GM21528 (cell line): Measurements from ENCODE around the gene CAPG.
"Not testable (repeated sequence)": the region's sequence is repeated elsewhere in the genome, so short reads cannot be mapped to it uniquely, and the experiment has no call there.

Source experiments
- ATAC-seq: cut with Tn5 transposase; IDR thresholded peaks from one replicate; pipeline ENCODE4 v1.9.1; 2021; ENCODE audit warnings: mild to moderate bottlenecking, moderate library complexity; ENCODE audit not compliant: unreplicated experiment, low FRiP score

CAPG gene, protein sequence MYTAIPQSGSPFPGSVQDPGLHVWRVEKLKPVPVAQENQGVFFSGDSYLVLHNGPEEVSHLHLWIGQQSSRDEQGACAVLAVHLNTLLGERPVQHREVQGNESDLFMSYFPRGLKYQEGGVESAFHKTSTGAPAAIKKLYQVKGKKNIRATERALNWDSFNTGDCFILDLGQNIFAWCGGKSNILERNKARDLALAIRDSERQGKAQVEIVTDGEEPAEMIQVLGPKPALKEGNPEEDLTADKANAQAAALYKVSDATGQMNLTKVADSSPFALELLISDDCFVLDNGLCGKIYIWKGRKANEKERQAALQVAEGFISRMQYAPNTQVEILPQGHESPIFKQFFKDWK

DNA sequence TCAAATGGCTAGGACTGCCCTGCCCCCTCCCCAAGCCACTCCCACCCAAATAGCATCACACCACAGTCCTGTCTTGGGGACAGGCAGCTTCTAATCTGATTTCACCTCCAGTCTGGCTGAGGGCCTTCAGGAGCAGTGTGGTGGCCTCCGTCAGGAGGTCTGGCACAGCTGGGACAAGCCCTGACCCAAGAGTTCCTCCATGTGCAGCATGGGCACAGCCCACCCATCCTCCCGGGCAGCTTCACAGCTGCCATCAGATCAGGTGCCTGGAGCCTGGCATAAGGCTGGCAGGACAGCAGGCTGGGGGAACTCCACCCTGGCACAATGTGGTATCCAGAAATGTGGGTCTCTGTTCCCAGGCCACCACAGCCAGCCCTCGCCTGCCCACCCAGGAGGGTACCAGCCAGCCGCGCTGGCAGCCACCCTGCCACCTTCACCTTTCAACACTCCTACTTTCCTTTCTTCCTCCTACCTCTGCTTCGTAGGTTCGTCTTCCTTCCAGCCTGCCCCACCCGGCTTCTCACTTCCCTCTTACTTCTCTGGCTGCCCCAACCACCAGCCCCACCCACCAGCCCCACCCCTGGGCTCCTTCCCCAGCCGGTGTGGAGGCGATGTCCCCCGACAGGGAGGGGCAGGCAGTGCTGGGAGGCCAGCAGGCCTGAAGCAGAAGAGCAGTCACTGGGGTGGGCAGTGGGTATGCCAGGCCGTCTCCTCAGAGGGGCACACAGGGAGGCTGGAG, at the start of gene CAPG:
Gene CAPG (minus strand): TSS at position 522 of the 739 bp plus-strand sequence. CDS start 8,221 bp downstream, outside the sequence.
- ATAC-seq = peak; percentile 64

DNA sequence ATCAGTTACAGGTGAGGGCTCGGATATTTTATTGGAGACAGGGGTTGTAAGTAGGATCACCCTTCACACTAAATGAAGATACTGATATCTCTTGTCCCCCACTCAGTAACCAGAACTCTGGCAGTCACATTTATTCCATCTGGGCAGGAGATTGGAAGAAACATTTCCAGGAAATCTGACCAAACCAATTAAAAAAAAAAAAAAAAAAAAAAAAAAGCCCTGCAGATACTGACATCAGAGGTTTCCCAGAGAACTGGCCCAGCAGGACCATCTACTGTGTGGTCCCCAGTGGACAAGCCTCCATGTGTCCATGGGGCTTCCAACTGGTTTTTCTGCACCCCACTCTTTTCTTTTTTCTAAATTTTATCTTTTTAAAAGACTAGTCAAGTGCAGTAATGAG, 49.6 kb upstream of the CAPG start:
- ATAC-seq = no peak

DNA sequence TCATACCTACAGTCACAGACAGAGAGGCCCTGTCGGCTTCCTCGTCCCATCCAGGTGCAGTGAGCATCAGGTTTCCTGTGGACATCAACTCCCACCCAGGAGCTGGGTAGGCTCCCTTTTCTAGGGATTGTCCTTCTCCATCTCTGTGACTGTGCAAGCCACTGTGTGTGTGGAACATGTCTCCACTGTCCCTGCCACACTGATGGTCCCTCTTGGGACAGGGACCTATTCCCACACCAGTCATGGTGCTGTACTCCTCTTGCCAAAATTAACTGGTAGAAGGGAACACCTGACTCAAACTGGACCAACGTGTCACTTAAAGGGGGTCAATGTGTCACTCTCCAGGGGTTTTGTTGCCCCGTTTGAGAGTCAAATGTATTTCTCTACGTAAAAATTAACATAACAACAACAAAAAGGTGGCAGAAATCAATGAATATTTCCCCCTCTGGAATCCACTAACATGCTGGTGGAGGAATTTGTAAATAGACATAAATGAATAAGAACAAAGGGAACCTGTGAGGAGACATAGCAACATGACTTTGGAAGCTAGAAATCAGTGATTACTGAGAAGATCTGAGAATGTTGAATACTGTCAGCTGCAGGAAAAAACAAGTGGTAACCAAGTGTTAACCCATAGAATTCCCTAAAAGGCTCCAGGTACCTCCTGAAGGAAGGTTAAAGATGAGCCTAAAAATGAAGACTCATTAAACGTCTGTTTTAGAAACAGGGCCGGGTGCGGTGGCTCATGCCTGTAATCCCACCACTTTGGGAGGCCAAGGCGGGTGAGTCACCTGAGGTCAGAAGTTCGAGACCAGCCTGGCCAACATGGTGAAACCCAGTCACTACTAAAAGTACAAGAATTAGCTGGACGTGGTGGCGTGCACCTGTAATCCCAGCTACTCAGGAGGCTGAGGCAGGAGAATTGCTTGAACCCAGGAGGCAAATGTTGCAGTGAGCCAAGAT, 48.7 kb upstream of the CAPG start:
- ATAC-seq = no peak

DNA sequence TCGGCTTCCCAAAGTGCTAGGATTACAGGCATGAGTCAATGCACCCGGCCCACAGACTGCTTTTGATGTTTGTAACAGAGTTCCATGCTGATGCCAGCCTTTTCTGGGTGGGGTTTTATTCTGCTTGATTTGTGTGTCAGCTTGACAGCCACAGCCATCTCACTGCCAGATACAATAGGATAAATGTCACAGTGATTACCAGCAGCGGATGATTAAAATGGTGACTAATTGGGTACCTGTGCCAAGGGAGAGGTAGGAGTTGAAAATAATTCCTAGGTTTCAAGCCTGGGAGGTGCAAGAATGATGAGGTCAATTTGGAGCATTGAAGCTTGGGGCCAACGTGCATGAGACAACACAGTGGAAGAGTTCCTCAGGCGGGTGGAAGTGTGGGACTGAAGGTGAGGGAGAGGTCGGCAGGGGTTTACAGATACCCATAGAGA, 47.7 kb upstream of the CAPG start:
- ATAC-seq = no peak

DNA sequence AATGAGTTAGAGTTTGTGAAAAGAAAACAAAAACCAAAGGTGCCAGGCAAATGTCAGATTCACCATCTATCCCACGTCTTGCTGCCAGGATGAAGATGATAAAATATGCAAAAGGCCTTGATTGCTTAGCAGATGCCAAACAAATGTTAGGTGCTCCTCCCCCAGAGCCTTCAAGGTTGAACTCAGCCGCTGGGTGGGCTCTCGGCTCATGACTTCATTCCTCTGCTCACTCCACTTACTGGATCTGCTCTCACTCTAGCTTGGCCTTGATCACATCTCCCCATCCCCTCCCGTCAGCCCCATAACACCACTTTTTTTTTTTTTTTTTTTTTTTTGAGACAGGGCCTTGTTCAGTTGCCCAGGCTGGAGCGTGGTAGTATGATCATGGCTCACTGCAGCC, 46.9 kb upstream of the CAPG start:
- no peak for ATAC-seq

DNA sequence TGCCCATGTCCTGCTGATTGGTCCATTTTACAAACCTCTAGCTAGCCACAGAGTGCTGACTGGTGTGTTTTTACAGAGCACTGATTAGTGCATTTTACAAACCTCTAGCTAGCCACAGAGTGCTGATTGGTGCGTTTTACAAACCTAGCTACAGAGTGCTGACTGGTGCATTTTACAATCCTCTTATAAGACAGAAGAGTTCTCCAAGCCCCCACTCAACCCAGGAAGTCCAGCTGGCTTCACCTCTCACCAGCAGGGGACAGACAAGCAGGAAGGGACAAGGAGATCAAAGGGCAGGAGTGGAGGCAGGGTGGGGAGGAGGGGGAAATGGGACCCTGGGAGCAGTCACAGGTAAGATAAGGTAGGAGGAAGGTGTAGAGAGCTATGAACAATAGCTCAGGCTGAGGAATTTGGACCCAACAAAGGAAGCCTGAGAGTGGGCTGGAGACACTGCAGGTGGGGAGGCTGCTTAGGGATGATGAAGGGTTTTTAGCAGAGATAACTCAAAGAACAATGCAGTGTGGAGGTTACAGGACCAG, 45.5 kb upstream of the CAPG start:
- ATAC-seq = no peak

DNA sequence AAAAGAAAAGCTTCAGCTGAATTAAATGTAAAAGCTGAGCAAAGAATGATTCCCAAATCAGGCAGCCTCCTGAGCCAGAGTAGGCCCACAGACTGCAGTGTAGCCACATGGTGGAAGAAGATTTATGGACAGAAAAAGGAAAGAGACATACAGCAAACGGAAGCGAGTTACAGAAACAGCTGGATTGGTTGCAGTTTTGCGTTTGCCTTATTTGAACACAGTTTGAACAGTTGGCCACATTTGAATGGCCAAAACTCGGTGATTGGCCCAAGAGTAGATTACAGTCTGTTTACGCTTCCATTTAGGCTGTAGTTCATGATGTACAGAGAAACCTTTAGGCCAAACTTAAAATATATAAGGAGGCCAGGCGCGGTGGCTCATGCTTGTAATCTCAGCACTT, 43.4 kb upstream of the CAPG start:
- no peak for ATAC-seq

DNA sequence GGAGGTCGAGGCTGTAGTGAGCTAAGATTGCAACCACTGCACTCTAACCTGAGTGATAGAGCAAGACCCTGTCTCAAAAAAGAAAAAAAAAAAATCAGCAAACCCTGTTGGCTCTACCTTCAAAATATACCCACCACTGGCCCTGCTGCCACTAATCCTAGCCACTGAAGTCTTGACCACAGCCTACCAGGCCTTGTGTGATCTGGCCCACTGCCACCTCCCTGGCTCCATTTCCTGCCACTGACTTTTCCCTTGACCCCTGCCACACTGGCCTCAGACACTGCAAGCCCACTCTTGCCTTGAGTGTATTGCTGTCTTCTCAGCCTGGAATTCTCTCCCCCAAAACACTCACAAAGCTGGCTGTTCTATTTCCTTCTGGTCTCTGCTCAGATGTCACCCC, 42.1 kb upstream of the CAPG start:
- ATAC-seq = no peak

DNA sequence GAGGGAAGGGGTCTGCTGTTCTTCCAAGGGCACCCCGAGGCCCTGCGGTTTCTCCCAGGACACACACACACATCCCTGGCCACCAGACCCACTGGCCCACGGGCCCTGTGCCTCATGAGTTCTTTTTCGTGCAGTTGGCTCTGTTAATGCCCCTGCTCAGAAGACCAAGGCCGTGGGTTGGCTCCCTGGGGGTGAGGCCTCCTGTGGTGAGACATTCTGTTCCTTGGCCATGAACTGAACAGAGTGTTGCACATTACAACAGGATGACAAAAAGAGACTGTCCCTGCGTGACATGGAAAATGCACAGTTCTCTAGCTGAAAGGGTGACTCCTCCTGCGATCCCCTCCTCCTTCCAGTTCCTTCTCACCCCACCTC, 39.0 kb upstream of the CAPG start:
- ATAC-seq = no peak

DNA sequence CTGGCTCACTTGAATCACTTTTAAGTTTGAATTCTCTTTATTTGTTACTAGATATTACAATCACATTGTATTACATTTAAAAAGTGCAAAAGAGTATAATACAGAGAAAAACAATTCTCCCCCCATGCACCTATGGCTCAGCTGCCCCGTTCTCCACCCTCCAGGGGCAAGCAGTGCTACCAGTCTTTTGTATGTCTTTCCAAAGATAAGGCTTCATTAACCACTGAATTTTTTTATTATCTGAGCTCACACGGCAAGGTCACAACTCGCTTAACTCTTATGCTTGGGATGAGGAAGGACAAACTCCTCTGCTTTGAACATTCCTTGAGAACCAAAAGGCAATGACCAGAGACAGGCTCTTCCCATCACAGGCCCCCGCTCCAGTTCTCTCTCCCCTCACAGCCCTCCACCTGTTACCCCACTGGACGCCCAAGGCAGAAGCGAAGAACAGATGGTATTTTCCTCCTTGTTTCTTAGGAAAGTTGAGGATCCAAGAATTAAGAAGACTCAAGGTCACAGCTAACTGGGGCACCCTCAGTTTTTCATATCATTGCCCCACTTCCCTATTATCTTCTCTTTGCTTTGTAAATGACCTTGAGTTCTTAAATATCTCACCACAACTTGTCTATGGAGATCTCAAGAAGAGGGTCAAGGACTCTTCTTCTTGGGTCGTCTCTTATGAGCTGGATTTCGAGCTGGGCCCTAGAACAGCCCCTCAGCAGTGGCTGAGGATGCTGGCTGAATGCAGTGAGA, 38.5 kb upstream of the CAPG start:
- ATAC-seq = no peak

DNA sequence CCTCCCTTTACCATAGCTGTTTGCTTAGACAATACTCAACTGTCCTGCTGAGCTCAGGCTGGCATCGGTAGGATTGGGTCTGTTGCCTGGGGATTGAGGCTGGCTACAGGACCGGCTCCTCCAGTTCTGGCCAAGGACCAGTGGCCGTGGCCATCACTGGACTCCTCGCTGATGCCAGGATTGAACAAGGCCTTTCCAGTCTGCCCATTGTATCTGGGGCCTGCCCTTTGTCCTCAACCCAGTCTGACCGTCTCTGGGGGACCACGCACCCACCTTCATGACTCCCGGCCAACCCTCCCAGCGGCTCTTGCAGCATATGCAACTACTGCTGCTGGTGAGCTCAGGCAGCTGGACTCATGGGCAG, 37.0 kb upstream of the CAPG start:
- no peak for ATAC-seq

DNA sequence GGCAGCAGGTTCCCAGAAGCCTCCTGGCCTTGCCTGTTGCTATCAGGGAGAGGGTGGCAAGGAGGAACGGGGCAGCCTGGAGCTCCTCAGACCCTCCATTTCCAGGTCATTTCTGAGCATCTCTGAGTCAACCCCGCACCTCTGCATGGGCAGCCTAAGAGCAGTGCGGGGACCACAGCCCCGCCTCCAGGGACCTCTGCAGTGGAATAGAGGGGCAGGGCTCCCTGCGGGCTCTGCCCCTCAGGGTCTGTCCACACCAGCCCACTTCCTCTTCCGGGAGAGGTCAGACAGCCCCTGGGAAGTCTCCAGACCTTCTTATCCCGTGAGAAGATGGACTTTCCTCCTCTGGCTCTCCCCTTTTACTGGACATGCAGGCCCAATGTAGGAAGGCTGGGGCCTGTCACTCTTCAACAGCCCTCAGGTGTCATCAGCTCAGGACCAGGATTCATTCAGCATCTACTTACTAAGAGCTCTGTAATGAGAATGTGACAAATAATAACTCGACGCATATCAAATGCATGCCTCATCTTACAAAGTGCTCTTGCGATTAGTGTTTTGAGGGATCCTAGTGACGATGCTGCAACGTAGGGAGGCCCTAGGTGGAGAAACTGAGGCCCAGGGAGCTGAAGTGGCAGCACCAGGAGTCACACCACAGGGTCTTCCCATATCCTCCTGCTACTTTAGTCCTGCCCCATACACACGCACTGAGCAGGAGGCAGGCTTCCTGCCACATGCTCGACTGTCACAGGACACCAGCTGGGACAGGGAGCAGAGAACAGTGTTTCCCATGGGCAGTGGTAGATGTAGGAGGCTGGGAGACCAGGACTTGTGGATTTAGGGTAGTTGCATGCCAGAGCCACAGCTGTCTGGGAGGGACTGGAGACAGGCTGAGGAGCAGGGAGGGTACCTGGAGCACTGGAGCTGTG, 36.4 kb upstream of the CAPG start:
- no peak for ATAC-seq

DNA sequence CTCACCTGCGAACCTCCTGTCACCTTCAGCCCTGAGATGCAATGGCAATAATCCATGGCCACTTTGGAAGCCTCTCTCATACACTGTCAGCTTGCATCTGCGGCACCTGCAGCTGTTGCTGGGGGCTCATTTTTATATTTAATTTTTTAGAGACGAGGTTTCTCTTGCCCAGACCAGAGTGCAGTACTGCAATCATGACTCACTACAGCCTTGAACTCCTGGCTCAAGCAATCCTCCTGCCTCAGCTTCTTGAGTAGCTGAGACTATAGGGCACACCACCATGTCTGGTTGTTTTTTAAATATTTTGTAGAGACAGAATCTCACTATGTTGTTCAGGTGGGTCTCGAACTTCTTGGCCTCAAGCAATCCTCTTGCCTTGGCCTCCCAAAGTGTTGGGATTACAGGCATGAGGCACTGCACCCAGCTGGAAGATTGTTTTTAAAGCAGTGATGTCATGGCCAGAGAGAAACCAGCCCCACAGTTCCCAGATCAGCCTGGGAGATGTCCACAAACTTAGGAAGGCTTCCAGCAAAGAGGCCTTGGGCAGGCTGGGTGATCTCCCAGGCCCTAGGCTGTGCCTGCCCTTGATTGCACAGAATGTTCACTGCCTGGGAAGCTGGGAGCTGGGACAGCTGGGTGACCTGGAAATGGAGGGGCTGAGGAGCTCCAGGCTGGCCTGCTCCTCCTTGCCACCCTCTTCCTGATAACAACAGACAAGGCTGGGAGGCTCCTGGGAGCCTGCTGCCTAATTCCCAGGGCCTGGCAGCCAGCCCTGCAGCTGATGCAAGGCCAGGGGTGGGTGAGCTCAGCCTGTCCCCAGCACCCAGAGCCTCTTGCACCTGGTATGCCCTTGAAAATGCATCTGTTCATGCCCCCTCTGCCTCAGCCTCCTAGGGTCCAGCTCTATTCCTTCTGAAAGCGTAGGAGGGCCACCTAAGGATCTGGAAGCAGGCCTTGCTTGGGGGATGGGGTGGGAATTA, 35.4 kb upstream of the CAPG start:
- no peak for ATAC-seq

DNA sequence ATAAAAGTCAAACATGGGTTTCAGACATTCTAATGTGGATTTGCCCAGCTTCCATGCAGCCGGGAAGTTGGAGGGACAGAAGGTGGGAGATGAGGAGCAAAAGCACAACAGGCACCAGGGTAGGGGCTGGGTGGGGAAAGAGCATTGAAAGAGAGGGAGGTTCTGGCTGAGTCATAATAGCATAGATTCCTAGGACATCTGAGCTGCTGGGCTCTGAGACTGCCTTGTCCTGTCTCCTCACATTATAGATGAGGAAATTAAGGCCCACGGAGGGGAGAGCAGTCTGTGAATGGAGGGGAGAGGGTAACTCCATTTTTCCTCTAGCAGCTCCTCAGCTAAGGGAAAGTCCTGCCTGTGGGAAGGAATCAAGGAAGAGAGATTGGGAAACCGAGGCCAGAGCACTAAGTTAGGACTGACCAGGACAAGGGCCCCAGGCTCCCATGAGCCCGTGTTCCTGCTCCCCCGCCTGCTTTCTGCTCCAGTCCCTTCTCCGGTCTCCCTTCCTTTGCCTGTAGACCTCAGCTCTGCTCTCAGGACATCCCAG, 34.5 kb upstream of the CAPG start:
- no peak for ATAC-seq

DNA sequence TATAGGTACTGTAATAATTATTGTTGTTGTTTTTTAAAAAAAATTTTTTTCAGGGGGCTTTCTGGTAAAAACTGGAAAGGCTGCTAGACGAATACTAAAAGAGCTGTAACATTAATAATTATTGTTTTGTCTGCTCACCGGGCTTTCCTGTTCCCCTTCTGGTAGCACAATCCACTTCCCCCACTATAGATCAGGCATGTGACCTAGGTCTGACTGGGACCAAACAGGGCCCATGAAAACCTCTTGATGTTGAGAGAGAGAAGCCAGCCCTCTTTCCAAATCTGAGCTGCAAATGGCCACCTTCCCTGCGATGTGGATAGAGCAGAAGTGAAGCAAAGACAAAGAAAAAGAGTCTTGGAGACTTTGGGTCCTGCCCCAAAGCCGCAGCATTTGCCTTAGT, 31.7 kb upstream of the CAPG start:
- no peak for ATAC-seq

DNA sequence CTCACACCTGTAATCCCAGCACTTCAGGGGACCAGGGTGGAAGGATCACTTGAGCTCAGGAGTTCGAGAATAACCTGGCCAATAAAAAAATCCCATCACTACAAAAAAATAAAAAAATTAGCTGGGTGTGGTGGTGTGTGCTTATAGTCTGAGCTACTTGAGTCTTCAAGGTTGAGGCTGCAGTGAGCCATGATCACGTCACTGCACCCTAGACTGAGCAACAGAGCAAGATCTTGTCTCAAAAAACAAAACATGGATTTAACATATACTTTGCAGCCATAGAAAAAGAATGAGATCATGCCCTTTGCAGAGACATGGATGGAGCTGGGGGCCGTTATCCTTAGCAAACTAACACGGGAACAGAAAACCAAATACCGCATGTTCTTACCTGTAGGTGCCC, 30.6 kb upstream of the CAPG start:
- ATAC-seq = no peak

DNA sequence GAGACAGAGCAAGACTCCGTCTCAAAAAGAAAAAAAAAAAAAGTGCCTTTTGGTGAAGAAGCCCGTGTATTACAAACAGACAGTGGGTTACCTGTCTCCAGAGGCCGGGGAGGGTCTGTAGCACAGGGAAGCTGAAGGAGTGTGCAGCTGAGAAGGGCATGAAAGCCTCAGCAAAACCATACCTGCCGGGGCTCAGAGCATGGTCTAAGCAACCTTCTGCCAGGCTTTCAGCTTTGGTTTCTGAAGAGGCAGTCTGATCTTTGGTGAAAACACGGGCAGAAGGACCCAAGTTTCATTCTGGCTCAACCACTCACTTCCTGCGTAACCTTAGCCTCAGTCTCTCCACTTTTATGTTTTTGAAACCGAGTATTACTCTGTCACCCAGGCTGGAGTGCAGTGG, 29.8 kb upstream of the CAPG start:
- no peak for ATAC-seq

DNA sequence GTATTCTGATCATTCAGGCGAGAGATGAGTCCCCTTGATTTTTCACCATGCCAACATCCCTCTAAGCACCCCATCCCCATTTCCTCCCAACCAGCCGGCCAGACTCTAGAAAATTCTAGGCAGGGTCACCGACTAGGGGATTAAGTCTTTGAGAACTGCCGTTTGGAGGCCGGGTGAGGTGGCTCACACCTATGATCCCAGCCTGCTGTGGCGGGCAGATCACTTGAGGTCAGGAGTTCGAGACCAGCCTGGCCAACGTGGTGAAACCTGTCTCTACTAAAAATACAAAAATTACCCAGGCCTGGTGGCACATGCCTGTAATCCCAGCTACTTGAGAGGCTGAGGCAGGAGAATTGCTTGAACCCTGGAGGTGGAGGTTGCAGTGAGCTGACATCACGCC, 29.4 kb upstream of the CAPG start:
- ATAC-seq = not testable (repeated sequence)
